Neural cell (in vitro differentiated cells): ENCODE data around the gene MTG1. TPM values are rescaled to one million over a fixed set of nuclear protein-coding genes. Genes with fewer than 3 reads are reported as not detected.
"Not testable (repeated sequence)": the region's sequence is repeated elsewhere in the genome, so short reads cannot be mapped to it uniquely, and the experiment has no call there.

Experiments
- H2AFZ ChIP-seq: fragments of 200-600, 300-800 bp; sonication (generic), shearing (Covaris generic); 2 replicates; pipeline ENCODE4 v1.6.0; 2014; ENCODE audit warnings: low read depth, mild to moderate bottlenecking, antibody characterized with exemption, low read length, moderate library complexity
- H3F3A ChIP-seq: fragments of 200-600 bp; shearing (Covaris generic); 2 replicates; pipeline ENCODE4 v1.6.1; 2016; ENCODE audit warnings: mild to moderate bottlenecking, moderate library complexity, mixed read lengths, antibody characterized with exemption, low read length; ENCODE audit not compliant: insufficient read depth, poor library complexity, severe bottlenecking
- H3K27ac ChIP-seq: fragments of 200-600, 300-800 bp; sonication (generic), shearing (Covaris generic); 2 replicates; pipeline ENCODE4 v1.5.1; 2014; ENCODE audit warnings: mild to moderate bottlenecking, low read length, moderate library complexity
- H3K27me3 ChIP-seq: fragments of 300-800, 200-600 bp; sonication (generic), shearing (Covaris generic); 2 replicates; pipeline ENCODE4 v1.6.0; 2014; ENCODE audit warnings: mild to moderate bottlenecking, low read depth, low read length, moderate library complexity; ENCODE audit not compliant: insufficient read depth
- H3K36me3 ChIP-seq: fragments of 300-800, 200-600 bp; sonication (generic), shearing (Covaris generic); 2 replicates; pipeline ENCODE4 v1.5.1; 2014; ENCODE audit warnings: mild to moderate bottlenecking, antibody characterized with exemption, low read length, moderate library complexity; ENCODE audit not compliant: insufficient read depth
- H3K4me2 ChIP-seq: fragments of 300-800, 200-600 bp; sonication (generic), shearing (Covaris generic); 2 replicates; pipeline ENCODE4 v1.6.0; 2014; ENCODE audit warnings: mild to moderate bottlenecking, low read length
- H3K4me3 ChIP-seq: fragments of 300-800, 200-600 bp; sonication (generic), shearing (Covaris generic); 2 replicates; pipeline ENCODE4 v1.5.1; 2014; ENCODE audit warnings: mild to moderate bottlenecking, low read length, moderate library complexity
- H3K79me2 ChIP-seq: fragments of 200-600 bp; shearing (Covaris generic); replicated peaks from 2 replicates; pipeline ENCODE4 v1.6.0; 2014; ENCODE audit warnings: mild to moderate bottlenecking, low read length, moderate library complexity; ENCODE audit not compliant: insufficient read depth
- H3K9ac ChIP-seq: fragments of 300-800, 200-600 bp; sonication (generic), shearing (Covaris generic); 2 replicates; pipeline ENCODE4 v1.6.1; 2016; ENCODE audit warnings: mild to moderate bottlenecking, low read length, mixed read lengths
- H3K9me2 ChIP-seq: fragments of 200-600 bp; shearing (Covaris generic); 2 replicates; pipeline ENCODE4 v1.6.1; 2016; ENCODE audit warnings: mild to moderate bottlenecking, low read length, mixed read lengths; ENCODE audit not compliant: insufficient read depth
- H3K9me3 ChIP-seq: fragments of 200-600, 300-800 bp; sonication (generic), shearing (Covaris generic); 2 replicates; pipeline ENCODE4 v1.6.1; 2016; ENCODE audit warnings: mild to moderate bottlenecking, mixed run types, low read length, moderate library complexity, mixed read lengths
- H4K20me1 ChIP-seq: fragments of 200-600 bp; shearing (Covaris generic); 2 replicates; pipeline ENCODE4 v1.6.1; 2016; ENCODE audit warnings: mild to moderate bottlenecking, mixed run types; ENCODE audit not compliant: insufficient read depth
- CTCF ChIP-seq: fragments of 450-650 bp; IDR thresholded peaks from 2 replicates; pipeline ENCODE4 v1.5.1; 2014; ENCODE audit warnings: antibody characterized with exemption, mild to moderate bottlenecking, moderate library complexity; ENCODE audit not compliant: poor library complexity, severe bottlenecking
- EP300 ChIP-seq: fragments of 450-650 bp; conservative IDR thresholded peaks from 2 replicates; pipeline ENCODE4 v1.6.1; 2014; ENCODE audit warnings: antibody characterized with exemption, mild to moderate bottlenecking, moderate library complexity; ENCODE audit not compliant: poor library complexity, severe bottlenecking
- EZH2 ChIP-seq: fragments of 200-600, 300-800 bp; shearing (Covaris generic), sonication (generic); IDR thresholded peaks from 2 replicates; pipeline ENCODE4 v1.6.1; 2014; ENCODE audit warnings: antibody characterized with exemption, low read length, borderline replicate concordance, mild to moderate bottlenecking; ENCODE audit not compliant: insufficient read depth, poor library complexity, severe bottlenecking
- MXI1 ChIP-seq: fragments of 450-650 bp; conservative IDR thresholded peaks from 2 replicates; pipeline ENCODE4 v1.6.1; 2014; ENCODE audit warnings: antibody characterized with exemption, mild to moderate bottlenecking; ENCODE audit not compliant: poor library complexity, severe bottlenecking
- POLR2AphosphoS5 ChIP-seq: IDR thresholded peaks from 2 replicates; pipeline ENCODE4 v1.6.1; 2012
- RAD21 ChIP-seq: fragments of 450-650 bp; conservative IDR thresholded peaks from 2 replicates; pipeline ENCODE4 v1.6.1; 2014; ENCODE audit warnings: antibody characterized with exemption, mild to moderate bottlenecking, moderate library complexity
- REST ChIP-seq: IDR thresholded peaks from 2 replicates; pipeline ENCODE4 v1.6.1; 2012; ENCODE audit warnings: borderline replicate concordance
- SMC3 ChIP-seq: fragments of 450-650 bp; conservative IDR thresholded peaks from 2 replicates; pipeline ENCODE4 v1.6.1; 2014; ENCODE audit warnings: antibody characterized with exemption, mild to moderate bottlenecking, moderate library complexity; ENCODE audit not compliant: poor library complexity
- TAF1 ChIP-seq: IDR thresholded peaks from 2 replicates; pipeline ENCODE4 v1.6.1; 2012; ENCODE audit warnings: low read depth
- polyA plus RNA-seq: library from polyadenylated mRNA; depleted of rRNA; stranded (reverse); fragments of >200 nt; gene quantifications from 2 replicates; pipeline ENCODE4 v1.2.3, GENCODE V29; 2014

The MTG1 gene
- polyA plus RNA-seq, 1 donor from 2014 or later: 52.3 TPM

GRCh38 chr10:133412381-133412711, 18.4 kb downstream of the MTG1 start:
- H3K36me3 ChIP-seq: peaks cover 19% of the 10 kb centered on the region
- H4K20me1 ChIP-seq: no peaks in the 10 kb centered on the region
- no peak overlapping the region for H3K4me3 ChIP-seq
- H3K27ac ChIP-seq: no peak overlapping the region
- peaks cover 23% of the 10 kb centered on the region for H3K79me2 ChIP-seq
- no peak overlapping the region for H3K9ac ChIP-seq
- H3F3A ChIP-seq: no peaks in the 10 kb centered on the region
- no peak overlapping the region for H3K4me2 ChIP-seq
- no peak for TF ChIP-seq CTCF
- TF ChIP-seq EZH2: no peak
- no peak for TF ChIP-seq RAD21
- no peak for TF ChIP-seq POLR2AphosphoS5
- no peak for TF ChIP-seq EP300
- TF ChIP-seq MXI1: no peak
- H3K9me2 ChIP-seq: no peaks in the 10 kb centered on the region
- H2AFZ ChIP-seq: no peak overlapping the region
- H3K27me3 ChIP-seq: no peaks in the 10 kb centered on the region
- H3K9me3 ChIP-seq: no peaks in the 10 kb centered on the region

- H3K9me3 ChIP-seq, H3K9me2 ChIP-seq: not testable (repeated sequence)
These were observed 20.4 kb downstream of the MTG1 start for GRCh38 chr10:133414401-133414800.

GRCh38 chr10:133415752-133416151, 21.8 kb downstream of the MTG1 start:
- Histone ChIP-seq H3K9me2 (no peaks in the 10 kb centered on the region), H4K20me1 (no peaks in the 10 kb centered on the region), H3K4me2 (no peak overlapping the region), H3K79me2 (peaks cover 5% of the 10 kb centered on the region), H3K9me3 (no peaks in the 10 kb centered on the region), H3K9ac (no peak overlapping the region), H3F3A (no peaks in the 10 kb centered on the region), H2AFZ (no peak overlapping the region), H3K36me3 (peaks cover 6% of the 10 kb centered on the region), H3K27ac (no peak overlapping the region), H3K27me3 (no peaks in the 10 kb centered on the region), H3K4me3 (no peak overlapping the region)
- TF ChIP-seq TAF1 (no peak), SMC3 (no peak)

More at GRCh38 chr10:133414401-133414800, 20.4 kb downstream of the MTG1 start:
- not testable (repeated sequence) for H3F3A ChIP-seq, H4K20me1 ChIP-seq, H3K27ac ChIP-seq, H3K4me3 ChIP-seq, H3K27me3 ChIP-seq, H3K9ac ChIP-seq, H3K4me2 ChIP-seq, H2AFZ ChIP-seq
- Histone ChIP-seq H3K79me2 (peaks cover 10% of the 10 kb centered on the region), H3K36me3 (peaks cover 19% of the 10 kb centered on the region)

- Histone ChIP-seq H4K20me1 (no peaks in the 10 kb centered on the region), H2AFZ (no peak overlapping the region), H3K36me3 (no peaks in the 10 kb centered on the region), H3K9ac (no peak overlapping the region), H3K27ac (no peak overlapping the region), H3K27me3 (no peaks in the 10 kb centered on the region), H3K4me2 (no peak overlapping the region), H3F3A (no peaks in the 10 kb centered on the region), H3K9me2 (no peaks in the 10 kb centered on the region), H3K4me3 (no peak overlapping the region), H3K9me3 (no peaks in the 10 kb centered on the region), H3K79me2 (no peaks in the 10 kb centered on the region)
- TF ChIP-seq SMC3 (no peak), EZH2 (no peak), CTCF (no peak), REST (no peak), TAF1 (no peak), POLR2AphosphoS5 (no peak), EP300 (no peak), MXI1 (no peak), RAD21 (no peak)
These were observed 24.5 kb downstream of the MTG1 start for GRCh38 chr10:133418289-133418993.
